OCI-M2 (cell line): ENCODE measurements around the gene CETN3.
"Not testable (repeated sequence)": the region's sequence is repeated elsewhere in the genome, so short reads cannot be mapped to it uniquely, and the experiment has no call there.

Experiments used
- DNase-seq: peaks from one replicate; lab custom pipeline; 2025; ENCODE audit not compliant: unreplicated experiment; lab: John Stamatoyannopoulos, UW

CETN3 gene

GRCh38 chr5:90384389-90384788 lies 25.2 kb downstream of the CETN3 start:
- no peak for DNase-seq

- no peak for DNase-seq
Measured at GRCh38 chr5:90383903-90384302, 25.7 kb downstream of the CETN3 start.

GRCh38 chr5:90381213-90381929 lies 28.2 kb downstream of the CETN3 start:
- no peak for DNase-seq

GRCh38 chr5:90379652-90380051 lies 29.9 kb downstream of the CETN3 start:
- no peak for DNase-seq

GRCh38 chr5:90378752-90379151 lies 30.8 kb downstream of the CETN3 start:
- no peak for DNase-seq

- not testable (repeated sequence) for DNase-seq
Measured at GRCh38 chr5:90371269-90371668, 38.3 kb downstream of the CETN3 start.

- no peak for DNase-seq
Measured at GRCh38 chr5:90368454-90369246, 40.9 kb downstream of the CETN3 start.

GRCh38 chr5:90367879-90368278 lies 41.7 kb downstream of the CETN3 start:
- no peak for DNase-seq

GRCh38 chr5:90366948-90367347 lies 42.6 kb downstream of the CETN3 start:
- DNase-seq: no peak

GRCh38 chr5:90365328-90365727 lies 44.2 kb downstream of the CETN3 start:
- no peak for DNase-seq

GRCh38 chr5:90359073-90359920 lies 50.3 kb downstream of the CETN3 start:
- DNase-seq: no peak

- no peak for DNase-seq
Measured at GRCh38 chr5:90356622-90357021, 52.9 kb downstream of the CETN3 start.

- no peak for DNase-seq
Measured at GRCh38 chr5:90356176-90356575, 53.4 kb downstream of the CETN3 start.

GRCh38 chr5:90355635-90356034 lies 53.9 kb downstream of the CETN3 start:
- DNase-seq: no peak

- DNase-seq: no peak
Measured at GRCh38 chr5:90353254-90353653, 56.3 kb downstream of the CETN3 start.

- DNase-seq: no peak
Measured at GRCh38 chr5:90351101-90351500, 58.5 kb downstream of the CETN3 start.

GRCh38 chr5:90347462-90347861 lies 62.1 kb downstream of the CETN3 start:
- DNase-seq: no peak

- no peak for DNase-seq
Measured at GRCh38 chr5:90345684-90346083, 63.9 kb downstream of the CETN3 start.

GRCh38 chr5:90344689-90345088 lies 64.9 kb downstream of the CETN3 start:
- no peak for DNase-seq

GRCh38 chr5:90343731-90344130 lies 65.8 kb downstream of the CETN3 start:
- not testable (repeated sequence) for DNase-seq

GRCh38 chr5:90342576-90342975 lies 67.0 kb downstream of the CETN3 start:
- DNase-seq: no peak
